Activated CD8-positive, alpha-beta T cell treated with anti-CD3 and anti-CD28 coated beads for 36 hours (primary cell): ENCODE data around the gene RASL11A. TPM values are rescaled to one million over a fixed set of nuclear protein-coding genes. Genes with fewer than 3 reads are reported as not detected.
A peak's percentile ranks its signal among the peaks of the same experiment; 100 is the strongest.

ENCODE experiments used
- ATAC-seq: fragments of 200-7000 bp; cut with Tn5 transposase; one replicate; pipeline ENCODE4 v1.10.0; 2021; ENCODE audit warnings: mild to moderate bottlenecking, moderate library complexity
- CTCF ChIA-PET: fragments of 350-600 bp; sonication (Branson Sonifier 250); formaldehyde crosslinking; loops from one replicate; lab custom pipeline; 2021; ENCODE audit warnings: antibody characterized with exemption; lab: Charles Lee
- POLR2A ChIA-PET: fragments of 350-600 bp; sonication (Branson Sonifier 250); formaldehyde crosslinking; loops from one replicate; lab custom pipeline; 2021; ENCODE audit warnings: antibody characterized with exemption; lab: Charles Lee
- DNase-seq: peaks from one replicate; pipeline ENCODE4 v3.0.0-alpha.2; 2020
- H3K27ac Mint-ChIP-seq: one replicate; pipeline ENCODE4 v1.8.0; 2021; ENCODE audit warnings: mild to moderate bottlenecking, mixed read lengths
- H3K27me3 Mint-ChIP-seq: one replicate; pipeline ENCODE4 v1.8.0; 2021; ENCODE audit warnings: mixed read lengths
- H3K36me3 Mint-ChIP-seq: one replicate; pipeline ENCODE4 v1.8.0; 2021; ENCODE audit warnings: low read depth, mixed read lengths
- H3K4me1 Mint-ChIP-seq: one replicate; pipeline ENCODE4 v1.8.0; 2021; ENCODE audit warnings: low read depth, mixed read lengths
- H3K4me3 Mint-ChIP-seq: one replicate; pipeline ENCODE4 v1.8.0; 2021; ENCODE audit warnings: mild to moderate bottlenecking, moderate library complexity, mixed read lengths
- H3K9me3 Mint-ChIP-seq: one replicate; pipeline ENCODE4 v1.8.0; 2021; ENCODE audit warnings: mixed read lengths
- intact Hi-C: fragments of 100-400 bp; cut with micrococcal nuclease; formaldehyde crosslinking; loops from one replicate; pipeline ENCODE4 v1.10.0; 2022
- total RNA-seq, 2 experiments: library from RNA; stranded (reverse); gene quantifications; one replicate each; pipeline ENCODE4 v1.2.3, GENCODE V29; 2021
- TF ChIP-seq, protein P1 (sequence below): fragments of 200-600 bp; IDR thresholded peaks from one replicate; pipeline ENCODE4 v1.8.0; 2022; ENCODE audit warnings: antibody characterized with exemption, mild to moderate bottlenecking

The RASL11A gene
- total RNA-seq, 2 experiments from 2014 or later: 2.7 to 3.1 TPM

- intact Hi-C loops: no loop called here
- Mint-ChIP-seq H3K9me3 (peaks cover 12% of the 10 kb centered on the region), H3K36me3 (peaks cover 11% of the 10 kb centered on the region), H3K4me1 (no peaks in the 10 kb centered on the region), H3K27ac (no peak overlapping the region), H3K27me3 (no peaks in the 10 kb centered on the region), H3K4me3 (no peak overlapping the region)
- no peak for ATAC-seq
- DNase-seq: no peak
- CTCF ChIA-PET: no interaction called here
- POLR2A ChIA-PET: no interaction called here
- TF ChIP-seq, protein P1, sequence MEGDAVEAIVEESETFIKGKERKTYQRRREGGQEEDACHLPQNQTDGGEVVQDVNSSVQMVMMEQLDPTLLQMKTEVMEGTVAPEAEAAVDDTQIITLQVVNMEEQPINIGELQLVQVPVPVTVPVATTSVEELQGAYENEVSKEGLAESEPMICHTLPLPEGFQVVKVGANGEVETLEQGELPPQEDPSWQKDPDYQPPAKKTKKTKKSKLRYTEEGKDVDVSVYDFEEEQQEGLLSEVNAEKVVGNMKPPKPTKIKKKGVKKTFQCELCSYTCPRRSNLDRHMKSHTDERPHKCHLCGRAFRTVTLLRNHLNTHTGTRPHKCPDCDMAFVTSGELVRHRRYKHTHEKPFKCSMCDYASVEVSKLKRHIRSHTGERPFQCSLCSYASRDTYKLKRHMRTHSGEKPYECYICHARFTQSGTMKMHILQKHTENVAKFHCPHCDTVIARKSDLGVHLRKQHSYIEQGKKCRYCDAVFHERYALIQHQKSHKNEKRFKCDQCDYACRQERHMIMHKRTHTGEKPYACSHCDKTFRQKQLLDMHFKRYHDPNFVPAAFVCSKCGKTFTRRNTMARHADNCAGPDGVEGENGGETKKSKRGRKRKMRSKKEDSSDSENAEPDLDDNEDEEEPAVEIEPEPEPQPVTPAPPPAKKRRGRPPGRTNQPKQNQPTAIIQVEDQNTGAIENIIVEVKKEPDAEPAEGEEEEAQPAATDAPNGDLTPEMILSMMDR: no peak
These were observed 36.7 kb upstream of the RASL11A start for GRCh38 chr13:27233964-27234363.

GRCh38 chr13:27236478-27236877, 34.2 kb upstream of the RASL11A start:
- POLR2A ChIA-PET: no interaction called here

GRCh38 chr13:27242702-27243101, 27.9 kb upstream of the RASL11A start:
- ATAC-seq: no peak
- TF ChIP-seq, protein P1: no peak
- H3K4me3 Mint-ChIP-seq: no peak overlapping the region
- DNase-seq: no peak
- no peak overlapping the region for H3K27ac Mint-ChIP-seq
- ChIA-PET CTCF (no interaction called here), POLR2A (interaction anchor here (1.0 kb wide), 1 partner anchor 72 kb away, joined by 4 read pairs; no protein-coding TSS in a partner anchor)
- no peaks in the 10 kb centered on the region for H3K9me3 Mint-ChIP-seq
- no peaks in the 10 kb centered on the region for H3K27me3 Mint-ChIP-seq
- H3K4me1 Mint-ChIP-seq: peaks cover under 1% of the 10 kb centered on the region
- H3K36me3 Mint-ChIP-seq: peaks cover 7% of the 10 kb centered on the region
- intact Hi-C loops: no loop called here

More at GRCh38 chr13:27236478-27236877, 34.2 kb upstream of the RASL11A start:
- H3K4me3 Mint-ChIP-seq: no peak overlapping the region
- H3K9me3 Mint-ChIP-seq: peaks cover 4% of the 10 kb centered on the region
- no peaks in the 10 kb centered on the region for H3K27me3 Mint-ChIP-seq
- no peaks in the 10 kb centered on the region for H3K4me1 Mint-ChIP-seq
- no peak for ATAC-seq
- H3K27ac Mint-ChIP-seq: no peak overlapping the region
- CTCF ChIA-PET: no interaction called here
- peaks cover 11% of the 10 kb centered on the region for H3K36me3 Mint-ChIP-seq
- DNase-seq: no peak
- intact Hi-C loops: no loop called here
- TF ChIP-seq, protein P1: no peak

GRCh38 chr13:27245610-27246009, 25.0 kb upstream of the RASL11A start:
- no peak overlapping the region for H3K4me3 Mint-ChIP-seq
- no peaks in the 10 kb centered on the region for H3K9me3 Mint-ChIP-seq
- peaks cover 15% of the 10 kb centered on the region for H3K4me1 Mint-ChIP-seq
- intact Hi-C loops: no loop called here
- no peaks in the 10 kb centered on the region for H3K27me3 Mint-ChIP-seq
- ChIA-PET CTCF (no interaction called here), POLR2A (no interaction called here)
- H3K27ac Mint-ChIP-seq: no peak overlapping the region
- peaks cover 7% of the 10 kb centered on the region for H3K36me3 Mint-ChIP-seq
- TF ChIP-seq, protein P1: no peak
- ATAC-seq: no peak
- no peak for DNase-seq

DNA sequence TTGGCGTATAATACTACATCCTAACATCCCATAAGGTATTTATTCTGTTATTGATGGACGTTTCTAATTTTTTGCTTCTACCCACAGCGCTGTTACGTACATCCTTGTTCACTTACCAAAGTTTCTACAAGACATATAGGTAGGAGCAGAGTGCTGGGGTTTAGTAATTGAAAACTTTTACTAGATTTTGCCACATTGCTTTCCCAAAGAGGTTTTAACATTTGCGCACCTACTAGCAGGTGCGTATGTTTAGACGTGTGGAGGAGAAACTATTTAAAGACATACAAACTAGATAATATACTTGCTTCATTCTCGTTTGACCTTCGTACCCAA, 19.8 kb upstream of the RASL11A start:
- H3K27ac Mint-ChIP-seq: peak overlapping the region; percentile 99
- peaks cover 41% of the 10 kb centered on the region for H3K36me3 Mint-ChIP-seq
- H3K9me3 Mint-ChIP-seq: no peaks in the 10 kb centered on the region
- ATAC-seq (peak; percentile 8), DNase-seq (no peak)
- TF ChIP-seq, protein P1: no peak
- intact Hi-C loops: loop anchor here (2.0 to 10.0 kb wide), 2 partner anchors 78 to 174 kb away; partner anchors contain the start of gene GTF3A
- POLR2A ChIA-PET: interaction anchor here (0.7 to 1.1 kb wide), 5 partner anchors 9 to 121 kb away, joined by 3 to 4 read pairs (median 3); no protein-coding TSS in a partner anchor
- H3K4me3 Mint-ChIP-seq: peak overlapping the region; percentile 96
- H3K4me1 Mint-ChIP-seq: peaks cover 34% of the 10 kb centered on the region
- CTCF ChIA-PET: interaction anchor here (0.9 kb wide), 1 partner anchor 265 kb away, joined by 4 read pairs; no protein-coding TSS in a partner anchor
- H3K27me3 Mint-ChIP-seq: no peaks in the 10 kb centered on the region
